T-helper 1 cell treated with Interleukin-12 subunit alpha and Interleukin-12 subunit beta and Interleukin-4 antibody, amounts not matched to agents 30 μg/mL and 1 μg/mL, for 36 hours (primary cell): ENCODE results near the gene ABCC1.

Experiments used
- H3K27ac Mint-ChIP-seq: one replicate; pipeline ENCODE4 v1.8.0; 2021; ENCODE audit warnings: mild to moderate bottlenecking, mixed read lengths
- H3K27me3 Mint-ChIP-seq: one replicate; pipeline ENCODE4 v1.8.0; 2021; ENCODE audit warnings: low read depth, mixed read lengths
- H3K36me3 Mint-ChIP-seq: one replicate; pipeline ENCODE4 v1.8.0; 2021; ENCODE audit warnings: low read depth, mixed read lengths
- H3K4me1 Mint-ChIP-seq: one replicate; pipeline ENCODE4 v1.8.0; 2021; ENCODE audit warnings: low read depth, mixed read lengths
- H3K4me3 Mint-ChIP-seq: one replicate; pipeline ENCODE4 v1.8.0; 2021; ENCODE audit warnings: mild to moderate bottlenecking, moderate library complexity, mixed read lengths
- H3K9me3 Mint-ChIP-seq: one replicate; pipeline ENCODE4 v1.8.0; 2021; ENCODE audit warnings: mixed read lengths

Gene ABCC1

GRCh38 chr16:16007743-16008111, 58.3 kb downstream of the ABCC1 start:
- H3K9me3 Mint-ChIP-seq, result peaks cover 8% of the 10 kb centered on the region
- peak overlapping the region; percentile 87 for H3K27ac Mint-ChIP-seq
- peaks cover 50% of the 10 kb centered on the region for H3K36me3 Mint-ChIP-seq
- no peaks in the 10 kb centered on the region for H3K27me3 Mint-ChIP-seq
- peak overlapping the region; percentile 29 for H3K4me3 Mint-ChIP-seq
- peaks cover 27% of the 10 kb centered on the region for H3K4me1 Mint-ChIP-seq

- no peaks in the 10 kb centered on the region for H3K27me3 Mint-ChIP-seq
These were observed 59.2 kb downstream of the ABCC1 start for GRCh38 chr16:16008666-16009065.

GRCh38 chr16:16009401-16009800, 60.0 kb downstream of the ABCC1 start:
- peak overlapping the region; percentile 41 for H3K27ac Mint-ChIP-seq
- H3K4me3 Mint-ChIP-seq, result no peak overlapping the region
- H3K4me1 Mint-ChIP-seq, result peaks cover 25% of the 10 kb centered on the region
- H3K36me3 Mint-ChIP-seq, result peaks cover 45% of the 10 kb centered on the region
- no peaks in the 10 kb centered on the region for H3K27me3 Mint-ChIP-seq
- peaks cover 4% of the 10 kb centered on the region for H3K9me3 Mint-ChIP-seq

More at GRCh38 chr16:16008666-16009065, 59.2 kb downstream of the ABCC1 start:
- peaks cover 51% of the 10 kb centered on the region for H3K36me3 Mint-ChIP-seq
- no peak overlapping the region for H3K4me3 Mint-ChIP-seq
- H3K27ac Mint-ChIP-seq, result peak overlapping the region; percentile 67
- H3K9me3 Mint-ChIP-seq, result peaks cover 4% of the 10 kb centered on the region
- peaks cover 27% of the 10 kb centered on the region for H3K4me1 Mint-ChIP-seq

- no peak overlapping the region for H3K4me3 Mint-ChIP-seq
- H3K27ac Mint-ChIP-seq, result no peak overlapping the region
- H3K9me3 Mint-ChIP-seq, result peaks cover 4% of the 10 kb centered on the region
- no peaks in the 10 kb centered on the region for H3K27me3 Mint-ChIP-seq
- peaks cover 22% of the 10 kb centered on the region for H3K4me1 Mint-ChIP-seq
- peaks cover 41% of the 10 kb centered on the region for H3K36me3 Mint-ChIP-seq
These were observed 60.8 kb downstream of the ABCC1 start for GRCh38 chr16:16010194-16010593.

GRCh38 chr16:16012144-16012543, 62.7 kb downstream of the ABCC1 start:
- peaks cover 18% of the 10 kb centered on the region for H3K4me1 Mint-ChIP-seq
- peaks cover 42% of the 10 kb centered on the region for H3K36me3 Mint-ChIP-seq
- no peak overlapping the region for H3K4me3 Mint-ChIP-seq
- H3K9me3 Mint-ChIP-seq, result no peaks in the 10 kb centered on the region
- H3K27me3 Mint-ChIP-seq, result no peaks in the 10 kb centered on the region
- no peak overlapping the region for H3K27ac Mint-ChIP-seq

- Mint-ChIP-seq H3K27ac (peak overlapping the region; percentile 41), H3K27me3 (no peaks in the 10 kb centered on the region), H3K4me1 (peaks cover 17% of the 10 kb centered on the region), H3K4me3 (no peak overlapping the region), H3K9me3 (no peaks in the 10 kb centered on the region), H3K36me3 (peaks cover 50% of the 10 kb centered on the region)
These were observed 64.4 kb downstream of the ABCC1 start for GRCh38 chr16:16013812-16014211.

- Mint-ChIP-seq H3K27me3 (no peaks in the 10 kb centered on the region), H3K36me3 (peaks cover 47% of the 10 kb centered on the region), H3K4me3 (no peak overlapping the region), H3K4me1 (peaks cover 14% of the 10 kb centered on the region), H3K9me3 (no peaks in the 10 kb centered on the region), H3K27ac (no peak overlapping the region)
These were observed 65.2 kb downstream of the ABCC1 start for GRCh38 chr16:16014329-16015224.

GRCh38 chr16:16015849-16016248, 66.4 kb downstream of the ABCC1 start:
- Mint-ChIP-seq H3K9me3 (no peaks in the 10 kb centered on the region), H3K4me1 (peaks cover 16% of the 10 kb centered on the region), H3K27me3 (no peaks in the 10 kb centered on the region), H3K4me3 (no peak overlapping the region), H3K36me3 (peaks cover 48% of the 10 kb centered on the region), H3K27ac (peak overlapping the region; percentile 5)

GRCh38 chr16:16016388-16016964, 67.1 kb downstream of the ABCC1 start:
- H3K27ac Mint-ChIP-seq, result peak overlapping the region; percentile 5
- H3K36me3 Mint-ChIP-seq, result peaks cover 48% of the 10 kb centered on the region
- H3K4me1 Mint-ChIP-seq, result peaks cover 18% of the 10 kb centered on the region
- H3K27me3 Mint-ChIP-seq, result no peaks in the 10 kb centered on the region
- no peaks in the 10 kb centered on the region for H3K9me3 Mint-ChIP-seq
- no peak overlapping the region for H3K4me3 Mint-ChIP-seq

- no peak overlapping the region for H3K4me3 Mint-ChIP-seq
- H3K27ac Mint-ChIP-seq, result peak overlapping the region; percentile 62
- H3K4me1 Mint-ChIP-seq, result peaks cover 20% of the 10 kb centered on the region
- H3K27me3 Mint-ChIP-seq, result no peaks in the 10 kb centered on the region
- H3K36me3 Mint-ChIP-seq, result peaks cover 50% of the 10 kb centered on the region
- no peaks in the 10 kb centered on the region for H3K9me3 Mint-ChIP-seq
These were observed 68.4 kb downstream of the ABCC1 start for GRCh38 chr16:16017812-16018211.

GRCh38 chr16:16018705-16019104, 69.3 kb downstream of the ABCC1 start:
- Mint-ChIP-seq H3K4me1 (peaks cover 24% of the 10 kb centered on the region), H3K36me3 (peaks cover 53% of the 10 kb centered on the region), H3K9me3 (no peaks in the 10 kb centered on the region), H3K4me3 (no peak overlapping the region), H3K27me3 (no peaks in the 10 kb centered on the region), H3K27ac (no peak overlapping the region)

GRCh38 chr16:16019488-16019887, 70.1 kb downstream of the ABCC1 start:
- no peaks in the 10 kb centered on the region for H3K9me3 Mint-ChIP-seq
- H3K36me3 Mint-ChIP-seq, result peaks cover 54% of the 10 kb centered on the region
- no peak overlapping the region for H3K27ac Mint-ChIP-seq
- H3K4me3 Mint-ChIP-seq, result no peak overlapping the region
- peaks cover 32% of the 10 kb centered on the region for H3K4me1 Mint-ChIP-seq
- no peaks in the 10 kb centered on the region for H3K27me3 Mint-ChIP-seq

- Mint-ChIP-seq H3K27me3 (no peaks in the 10 kb centered on the region), H3K4me1 (peaks cover 40% of the 10 kb centered on the region), H3K9me3 (no peaks in the 10 kb centered on the region), H3K27ac (no peak overlapping the region), H3K36me3 (peaks cover 55% of the 10 kb centered on the region), H3K4me3 (no peak overlapping the region)
These were observed 70.9 kb downstream of the ABCC1 start for GRCh38 chr16:16020291-16020690.

GRCh38 chr16:16021020-16021419, 71.6 kb downstream of the ABCC1 start:
- Mint-ChIP-seq H3K27me3 (no peaks in the 10 kb centered on the region), H3K27ac (no peak overlapping the region), H3K9me3 (no peaks in the 10 kb centered on the region), H3K36me3 (peaks cover 52% of the 10 kb centered on the region), H3K4me1 (peaks cover 47% of the 10 kb centered on the region), H3K4me3 (no peak overlapping the region)

GRCh38 chr16:16021646-16021987, 72.2 kb downstream of the ABCC1 start:
- no peak overlapping the region for H3K27ac Mint-ChIP-seq
- no peaks in the 10 kb centered on the region for H3K27me3 Mint-ChIP-seq
- H3K4me1 Mint-ChIP-seq, result peaks cover 45% of the 10 kb centered on the region
- no peaks in the 10 kb centered on the region for H3K9me3 Mint-ChIP-seq
- no peak overlapping the region for H3K4me3 Mint-ChIP-seq
- peaks cover 47% of the 10 kb centered on the region for H3K36me3 Mint-ChIP-seq
